ENCODE data around the gene ARF6.
"Not testable (repeated sequence)": the region's sequence is repeated elsewhere in the genome, so short reads cannot be mapped to it uniquely, and the experiment has no call there.

The ARF6 gene

DNA sequence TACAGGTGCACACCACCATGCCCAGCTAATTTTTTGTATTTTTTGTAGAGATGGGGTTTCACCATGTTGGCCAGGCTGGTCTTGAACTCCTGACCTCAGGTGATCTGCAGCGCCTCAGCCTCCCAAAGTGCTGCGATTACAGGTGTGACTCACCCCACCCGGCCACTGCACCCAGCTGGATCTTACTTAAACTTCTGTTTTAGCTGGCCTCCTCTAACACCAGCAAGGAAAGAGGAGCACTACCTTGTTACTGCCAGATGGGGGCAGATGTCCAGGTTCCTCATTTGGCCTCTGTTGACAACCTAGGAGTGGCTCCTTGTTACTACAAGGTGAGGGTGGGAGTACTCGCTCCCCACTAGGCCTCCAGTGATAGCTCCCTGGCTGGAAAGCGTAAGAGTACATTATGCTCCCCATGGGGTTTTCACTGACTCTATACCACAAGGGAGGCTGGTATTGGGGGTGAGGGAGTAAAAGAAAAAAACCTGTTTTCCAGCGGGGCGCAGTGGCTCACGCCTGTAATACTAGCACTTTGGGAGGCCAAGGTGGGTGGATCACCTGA lies 13.2 kb upstream of the ARF6 start:
- peak; percentile 41 for DNase-seq

DNA sequence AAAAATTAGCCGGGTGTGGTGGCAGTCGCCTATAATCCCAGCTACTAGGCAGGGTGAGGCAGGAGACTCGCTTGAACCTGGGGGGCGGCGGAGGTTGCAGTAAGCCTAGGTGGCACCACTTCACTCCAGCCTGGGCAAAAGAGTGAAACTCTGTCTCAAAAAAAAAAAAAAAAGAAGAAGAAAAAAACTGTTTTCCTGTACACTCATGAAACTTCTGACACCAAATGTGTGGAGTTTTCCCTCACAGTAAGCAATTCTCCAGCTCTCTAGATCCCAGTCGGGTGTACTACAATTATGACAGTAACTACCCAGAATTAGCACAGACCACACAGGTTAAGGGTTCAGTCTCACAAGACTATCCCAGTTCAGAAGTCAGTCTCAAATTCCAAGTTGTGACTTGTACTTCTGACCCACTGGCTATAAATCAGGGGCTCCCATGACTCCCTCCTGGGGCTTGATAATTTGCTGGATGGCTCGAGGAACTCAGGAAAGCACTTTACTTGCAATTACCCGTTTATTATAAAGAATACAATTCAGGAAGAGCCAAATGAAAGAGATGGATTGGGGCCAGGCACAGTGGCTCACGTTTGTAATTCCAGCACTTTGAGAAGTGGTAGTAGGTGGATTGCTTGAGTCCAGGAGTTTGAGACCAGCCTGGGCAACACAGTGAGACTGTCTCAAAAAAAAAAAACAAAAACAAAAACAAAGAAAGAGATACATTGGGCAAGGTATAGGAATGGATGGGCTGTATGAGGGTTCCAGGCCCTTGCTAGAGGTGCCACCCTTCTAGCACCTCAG lies 12.4 kb upstream of the ARF6 start:
- no peak for DNase-seq

DNA sequence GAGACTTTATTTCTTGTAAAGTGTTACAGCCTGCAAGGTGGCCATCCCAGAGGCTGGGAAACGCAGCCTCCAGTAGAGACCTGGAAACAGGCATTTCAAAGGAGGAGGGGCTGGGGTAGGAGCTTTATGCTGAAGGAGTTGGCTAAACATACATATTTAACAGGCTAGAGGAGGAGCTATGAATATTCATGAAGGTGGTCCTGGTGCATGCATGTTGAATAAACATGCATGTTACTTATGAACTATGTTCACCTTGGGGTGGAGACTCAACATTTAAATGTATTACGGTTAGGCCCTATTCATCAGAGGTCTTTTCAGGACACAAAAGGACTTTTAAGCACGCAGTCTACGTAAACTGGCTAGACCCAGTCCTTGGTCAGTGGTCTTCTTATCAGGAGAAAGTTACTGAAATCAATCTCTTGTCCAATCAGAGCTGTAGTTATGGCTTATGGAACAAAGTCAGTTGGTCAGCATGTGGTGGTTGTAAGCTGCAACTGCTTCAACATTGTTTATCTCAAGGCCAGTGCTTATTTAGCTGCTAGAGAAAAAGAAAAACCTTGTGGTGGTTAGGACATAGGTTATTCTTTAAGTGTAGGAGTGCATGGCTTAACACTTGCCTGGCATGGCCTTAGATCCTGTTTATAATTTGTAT lies 11.4 kb upstream of the ARF6 start:
- no peak for DNase-seq

DNA sequence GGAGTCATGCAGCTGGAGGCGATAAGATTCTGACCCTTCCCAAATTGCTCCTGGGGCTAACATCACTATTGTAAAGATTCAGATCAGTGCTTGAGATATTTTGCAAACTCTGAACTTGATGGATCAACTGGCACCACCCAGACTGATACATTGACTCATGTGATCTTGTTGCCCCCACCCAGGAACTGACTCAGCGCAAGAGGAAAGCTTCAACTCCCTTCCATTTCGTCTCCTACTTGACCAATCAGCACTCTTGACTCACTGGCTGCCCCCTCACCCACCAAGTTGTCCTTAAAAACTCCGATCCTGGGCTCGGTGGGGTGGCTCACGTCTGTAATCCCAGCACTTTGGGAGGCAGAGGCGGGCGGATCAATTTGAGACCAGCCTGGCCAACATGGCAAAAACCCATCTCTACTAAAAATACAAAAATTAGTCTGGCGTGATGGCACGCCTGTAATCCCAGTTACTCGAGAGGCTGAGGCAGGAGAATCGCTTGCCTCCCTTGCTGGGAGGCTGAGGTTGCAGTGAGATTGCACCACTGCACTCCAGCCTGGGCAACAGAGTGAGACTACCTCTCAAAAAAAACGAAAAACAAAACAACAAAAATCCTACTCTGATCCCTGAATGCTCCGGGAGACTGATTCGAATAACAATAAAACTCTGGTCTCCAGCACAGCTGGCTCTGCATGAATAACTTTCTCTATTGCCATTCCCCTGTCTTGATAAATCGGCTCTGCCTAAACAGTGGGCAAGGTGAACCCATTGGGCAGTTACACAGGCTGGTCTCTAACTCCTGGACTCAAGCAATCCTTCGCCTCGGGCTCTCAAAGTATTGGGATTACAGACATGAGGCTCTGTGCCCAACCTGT lies 9.8 kb upstream of the ARF6 start:
- no peak for DNase-seq

DNA sequence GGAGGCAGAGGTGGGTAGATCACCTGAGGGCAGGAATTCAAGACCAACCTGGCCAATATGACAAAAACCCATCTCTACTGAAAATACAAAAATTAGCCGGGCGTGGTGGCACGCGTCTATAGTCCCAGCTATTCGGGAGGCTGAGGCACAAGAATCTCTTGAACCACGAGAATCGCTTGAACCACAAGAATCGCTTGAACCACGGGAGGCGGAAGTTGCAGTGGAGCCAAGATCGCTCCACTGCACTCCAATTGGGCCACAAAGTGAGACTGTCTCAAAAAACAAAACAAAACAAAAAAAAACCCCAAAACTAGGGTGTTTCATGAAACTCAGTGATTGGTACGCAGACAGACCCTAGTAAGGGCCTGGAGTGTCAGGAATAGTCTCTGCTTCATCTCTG lies 6.4 kb upstream of the ARF6 start:
- DNase-seq: no peak

DNA sequence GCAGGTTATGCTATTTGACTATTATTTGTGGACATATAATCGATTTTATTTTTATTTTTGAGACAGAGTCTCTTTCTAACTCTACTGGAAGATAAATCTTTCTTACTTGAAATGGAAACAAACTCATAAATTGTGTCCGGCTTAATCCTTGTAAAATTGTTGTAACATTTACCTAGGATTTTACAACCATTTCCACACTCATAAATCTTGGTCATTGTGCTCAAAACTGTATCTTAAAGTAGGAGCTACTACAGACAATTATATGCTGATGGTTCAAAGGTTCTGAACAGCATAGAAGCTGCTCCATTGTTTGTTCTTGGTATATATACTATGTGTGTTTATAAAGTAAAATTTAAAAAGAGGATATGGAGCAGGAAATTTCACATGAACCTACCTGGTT lies 4.6 kb upstream of the ARF6 start:
- no peak for DNase-seq

DNA sequence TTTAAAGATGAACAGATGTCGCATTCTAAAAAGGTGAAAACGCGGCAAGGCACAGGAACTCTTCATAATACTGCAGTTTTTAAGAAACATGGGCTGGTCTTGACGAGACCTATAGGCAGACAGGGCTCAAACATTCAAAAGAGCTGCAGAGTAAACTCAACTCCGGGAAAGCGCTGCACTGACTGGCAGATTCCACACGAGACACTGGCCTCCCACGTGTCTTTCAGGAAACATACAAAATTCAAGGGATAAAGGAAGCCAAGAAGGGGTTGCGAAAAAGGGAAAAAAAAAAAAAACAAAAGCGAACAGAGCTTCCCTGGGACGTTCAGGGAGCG lies 614 bp upstream of the ARF6 start:
- no peak for DNase-seq

DNA sequence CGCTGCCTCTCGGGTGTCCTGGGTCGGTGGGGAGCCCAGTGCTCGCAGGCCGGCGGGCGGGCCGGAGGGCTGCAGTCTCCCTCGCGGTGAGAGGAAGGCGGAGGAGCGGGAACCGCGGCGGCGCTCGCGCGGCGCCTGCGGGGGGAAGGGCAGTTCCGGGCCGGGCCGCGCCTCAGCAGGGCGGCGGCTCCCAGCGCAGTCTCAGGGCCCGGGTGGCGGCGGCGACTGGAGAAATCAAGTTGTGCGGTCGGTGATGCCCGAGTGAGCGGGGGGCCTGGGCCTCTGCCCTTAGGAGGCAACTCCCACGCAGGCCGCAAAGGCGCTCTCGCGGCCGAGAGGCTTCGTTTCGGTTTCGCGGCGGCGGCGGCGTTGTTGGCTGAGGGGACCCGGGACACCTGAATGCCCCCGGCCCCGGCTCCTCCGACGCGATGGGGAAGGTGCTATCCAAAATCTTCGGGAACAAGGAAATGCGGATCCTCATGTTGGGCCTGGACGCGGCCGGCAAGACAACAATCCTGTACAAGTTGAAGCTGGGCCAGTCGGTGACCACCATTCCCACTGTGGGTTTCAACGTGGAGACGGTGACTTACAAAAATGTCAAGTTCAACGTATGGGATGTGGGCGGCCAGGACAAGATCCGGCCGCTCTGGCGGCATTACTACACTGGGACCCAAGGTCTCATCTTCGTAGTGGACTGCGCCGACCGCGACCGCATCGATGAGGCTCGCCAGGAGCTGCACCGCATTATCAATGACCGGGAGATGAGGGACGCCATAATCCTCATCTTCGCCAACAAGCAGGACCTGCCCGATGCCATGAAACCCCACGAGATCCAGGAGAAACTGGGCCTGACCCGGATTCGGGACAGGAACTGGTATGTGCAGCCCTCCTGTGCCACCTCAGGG lies 679 bp downstream of the ARF6 start:
- DNase-seq: peak; percentile 65

DNA sequence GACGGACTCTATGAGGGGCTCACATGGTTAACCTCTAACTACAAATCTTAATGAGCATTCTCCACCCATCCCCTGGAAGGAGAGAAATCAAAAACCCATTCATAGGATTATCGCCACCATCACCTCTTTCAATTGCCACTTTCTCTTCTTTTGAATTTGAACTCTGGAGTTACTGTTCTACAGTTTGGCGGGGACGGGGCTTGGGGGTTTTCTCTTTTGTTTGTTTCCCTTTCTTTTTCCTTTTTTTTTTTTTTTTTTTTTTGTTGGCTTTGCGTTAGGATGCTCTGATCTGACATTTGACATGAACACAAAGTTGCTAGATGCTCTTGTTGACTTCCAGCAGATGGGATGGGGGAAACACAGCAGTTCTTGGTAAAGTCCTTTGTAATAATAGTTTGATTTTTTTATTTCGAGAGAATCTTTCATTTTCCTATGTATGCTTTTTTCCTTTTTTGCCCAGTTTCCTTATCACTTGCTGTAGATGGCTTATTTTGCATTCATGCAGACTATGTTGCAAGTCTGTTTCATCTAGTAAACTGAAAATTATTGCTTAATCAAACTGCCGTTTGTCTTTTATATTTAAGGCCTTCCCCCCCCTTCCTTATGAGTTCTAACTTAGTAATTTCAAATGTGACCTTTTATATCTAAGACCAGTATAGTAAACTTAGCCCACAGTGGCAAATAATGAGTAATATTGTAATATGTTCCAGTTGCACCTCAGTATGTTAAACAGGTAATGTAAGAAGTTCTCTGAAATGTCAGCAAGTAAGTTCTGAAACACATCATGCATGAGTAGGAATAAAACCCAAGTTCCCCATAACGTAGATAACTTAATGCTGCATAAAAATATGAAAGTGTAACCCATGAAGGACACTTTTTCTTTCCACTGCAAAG lies 1.6 kb downstream of the ARF6 start:
- not testable (repeated sequence) for DNase-seq

DNA sequence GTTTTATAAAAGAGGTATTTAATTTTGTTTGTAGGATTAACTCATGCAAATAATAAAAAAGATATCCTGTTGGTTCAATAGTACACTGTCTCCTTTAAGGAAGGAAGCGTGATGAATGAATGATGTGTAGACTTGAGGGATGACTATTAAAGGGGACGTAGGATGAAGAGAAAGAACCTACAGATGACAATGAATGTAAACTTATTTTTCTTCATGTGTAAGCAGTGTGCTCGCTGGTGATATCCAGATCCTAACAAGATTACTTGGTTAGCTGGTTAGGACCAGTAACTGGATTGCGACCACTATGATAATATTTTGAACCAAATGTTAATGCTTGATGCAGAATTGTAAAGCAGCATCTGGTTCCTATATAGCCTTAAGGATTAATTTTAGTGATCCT lies 2.6 kb downstream of the ARF6 start:
- no peak for DNase-seq

DNA sequence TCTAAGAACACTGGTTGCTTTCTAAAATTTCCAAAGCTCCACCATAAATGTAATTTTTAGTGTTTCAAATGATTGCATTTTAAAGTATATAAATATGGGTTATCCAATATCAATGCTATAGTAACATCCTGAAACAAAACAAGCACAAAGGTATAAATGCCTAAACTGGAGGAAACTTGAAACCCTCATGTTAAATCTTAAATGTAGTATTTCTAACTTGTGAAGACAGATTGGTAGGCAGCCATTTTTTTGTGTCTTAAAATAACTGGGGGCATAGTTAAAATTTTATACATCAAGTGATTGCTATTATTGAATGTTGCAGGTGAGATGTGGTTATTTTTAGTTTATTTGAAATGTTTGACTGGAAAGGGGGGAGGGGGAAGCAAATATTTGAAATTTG lies 3.4 kb downstream of the ARF6 start:
- DNase-seq: not testable (repeated sequence)

DNA sequence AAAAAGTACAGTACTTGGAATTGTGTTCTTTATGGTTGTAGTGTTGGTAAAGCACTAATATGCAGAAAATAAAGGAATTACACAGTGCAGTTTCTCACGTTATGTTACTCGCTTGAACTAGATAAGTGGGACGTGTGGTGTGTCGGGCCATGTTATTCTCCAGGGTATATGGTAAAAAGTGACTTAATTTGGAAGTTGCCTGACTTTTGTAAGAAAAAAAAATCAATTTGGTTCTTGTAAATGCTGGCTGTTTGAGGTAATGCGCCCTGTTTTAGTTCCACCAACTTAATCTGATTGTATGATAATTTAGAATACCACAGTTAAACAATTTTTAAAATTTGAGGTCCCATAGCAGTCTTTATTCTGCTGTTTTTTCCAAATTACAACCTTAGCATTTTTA lies 4.1 kb downstream of the ARF6 start:
- no peak for DNase-seq

DNA sequence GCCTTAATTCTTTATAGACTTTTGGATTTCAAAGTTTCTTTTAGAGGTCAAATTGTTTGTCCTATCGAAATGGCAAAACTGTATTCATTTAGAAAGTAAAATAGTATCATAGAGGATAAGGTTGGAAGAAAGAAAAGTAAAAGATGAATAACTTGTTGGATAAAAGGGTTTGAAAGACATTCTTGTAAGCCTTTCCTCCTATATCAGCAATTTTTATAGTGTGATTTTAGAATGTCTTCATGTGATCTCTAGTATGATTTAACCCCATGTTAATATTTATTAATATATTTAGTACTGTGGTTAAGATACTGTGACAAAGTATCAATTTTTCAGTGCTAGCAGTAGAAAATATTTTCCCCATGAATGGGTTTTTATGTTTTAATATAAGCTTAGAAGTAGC lies 4.5 kb downstream of the ARF6 start:
- DNase-seq: no peak

DNA sequence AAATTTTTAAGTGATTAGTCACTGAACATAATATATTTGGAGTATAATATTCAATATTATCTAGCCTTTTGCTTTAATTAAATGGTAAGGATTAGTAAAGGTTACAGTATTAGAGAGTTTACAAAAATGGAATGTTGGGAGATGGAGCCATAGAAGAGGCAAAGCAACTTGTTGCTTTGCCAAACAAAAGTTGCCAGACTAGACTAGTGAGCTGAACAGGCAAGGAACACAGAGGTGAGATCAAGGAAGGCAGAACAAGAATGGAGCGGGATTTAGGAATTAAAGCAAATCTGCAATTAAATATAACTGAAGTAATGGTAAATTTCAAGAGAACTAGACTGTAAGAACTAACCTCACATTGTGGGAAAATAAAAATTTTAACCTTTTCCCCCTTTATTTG lies 5.1 kb downstream of the ARF6 start:
- DNase-seq: no peak

DNA sequence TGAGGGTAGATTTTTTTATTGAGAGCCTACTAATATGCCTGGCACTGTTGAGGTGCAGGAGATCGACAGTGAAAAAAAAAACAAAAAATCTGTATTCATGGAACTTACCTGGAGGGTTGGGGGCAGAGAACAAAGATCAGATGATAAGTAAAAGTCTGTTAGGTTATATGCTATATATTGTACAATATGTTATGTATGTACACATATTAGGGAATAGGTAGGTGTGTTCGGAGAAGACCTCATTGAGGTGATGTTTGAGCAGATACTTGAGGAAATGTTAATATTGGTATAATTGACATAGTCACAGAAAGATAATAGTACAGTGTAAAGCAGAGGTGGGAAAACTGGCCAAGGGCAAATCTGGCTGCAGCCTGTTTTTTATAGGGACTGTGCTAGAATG lies 5.6 kb downstream of the ARF6 start:
- no peak for DNase-seq

DNA sequence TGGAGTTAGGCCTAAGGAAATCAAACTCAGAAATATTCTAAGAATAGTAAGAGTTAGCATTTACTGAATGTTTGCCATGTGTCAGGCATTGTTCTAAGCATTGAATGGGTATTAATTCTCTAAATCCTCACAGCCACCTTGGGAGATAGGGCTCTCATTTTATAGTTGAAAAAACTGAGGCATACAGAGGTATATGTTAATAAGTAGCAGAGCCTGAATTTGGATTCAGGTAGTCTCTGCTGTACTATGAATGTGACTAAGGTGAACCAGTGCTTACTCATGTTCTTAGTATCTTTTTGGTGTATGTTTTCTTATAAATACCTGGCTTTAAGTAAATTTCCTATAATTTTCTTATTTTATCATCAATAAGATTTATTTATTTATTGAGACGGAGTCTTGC lies 8.1 kb downstream of the ARF6 start:
- DNase-seq: no peak

DNA sequence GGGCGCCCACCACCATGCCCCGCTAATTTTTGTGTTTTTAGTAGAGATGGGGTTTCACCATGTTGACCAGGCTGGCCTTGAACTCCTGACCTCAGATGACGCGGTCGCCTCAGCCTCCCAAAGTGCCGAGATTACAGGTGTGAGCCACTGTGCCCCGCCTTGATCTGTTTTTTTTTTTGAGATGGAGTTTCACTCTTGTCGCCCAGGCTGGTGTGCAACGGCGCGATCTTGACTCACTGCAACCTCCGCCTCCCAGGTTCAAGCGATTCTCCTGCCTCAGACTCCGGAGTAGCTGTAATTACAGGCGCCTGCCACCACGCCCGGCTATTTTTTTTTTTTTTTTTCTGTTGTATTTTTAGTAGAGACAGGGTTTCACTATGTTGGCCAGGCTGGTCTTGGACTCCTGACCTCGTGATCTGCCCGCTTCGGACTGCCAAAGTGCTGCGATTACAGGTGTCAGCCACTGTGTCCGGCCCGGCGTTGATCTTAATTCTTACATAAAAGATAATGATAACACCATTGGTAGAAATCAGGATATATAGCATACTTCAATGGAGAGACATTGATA lies 9.9 kb downstream of the ARF6 start:
- not testable (repeated sequence) for DNase-seq

DNA sequence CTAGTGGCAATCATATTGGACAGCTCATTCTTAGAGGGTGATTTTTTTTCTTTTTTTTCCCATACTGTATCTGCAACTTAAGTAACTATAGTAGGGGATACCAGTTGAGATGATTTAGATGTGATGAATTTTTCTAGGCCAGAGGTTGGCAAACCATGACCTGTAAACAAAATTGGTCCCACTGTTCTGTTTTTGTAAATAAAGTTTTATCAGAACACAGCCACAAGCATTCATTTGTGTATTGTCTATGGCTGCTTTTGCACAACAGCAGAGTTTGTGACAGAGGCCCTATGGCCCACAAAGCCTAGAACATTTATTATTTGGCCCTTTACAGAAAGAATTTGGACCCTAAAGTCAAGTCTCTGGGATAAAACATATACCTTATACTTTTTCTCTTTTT lies 11.4 kb downstream of the ARF6 start:
- DNase-seq: no peak

DNA sequence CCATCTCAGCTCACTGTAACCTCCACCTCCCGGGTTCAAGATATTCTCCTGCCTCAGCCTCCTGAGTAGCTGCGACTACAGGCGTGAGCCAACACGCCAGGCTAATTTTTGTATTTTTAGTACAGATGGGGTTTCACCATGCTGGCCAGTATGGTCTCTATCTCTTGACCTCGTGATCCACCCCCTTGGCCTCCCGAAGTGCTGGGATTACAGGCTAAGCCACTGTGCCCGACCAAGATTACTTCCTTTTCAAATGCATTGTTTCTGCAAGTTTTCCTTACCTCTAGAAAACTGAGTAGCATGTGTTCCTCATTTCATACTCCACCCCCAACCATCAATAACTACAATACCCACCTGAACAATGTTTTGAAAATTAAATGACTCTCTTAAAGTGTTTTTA lies 13.1 kb downstream of the ARF6 start:
- DNase-seq: no peak

DNA sequence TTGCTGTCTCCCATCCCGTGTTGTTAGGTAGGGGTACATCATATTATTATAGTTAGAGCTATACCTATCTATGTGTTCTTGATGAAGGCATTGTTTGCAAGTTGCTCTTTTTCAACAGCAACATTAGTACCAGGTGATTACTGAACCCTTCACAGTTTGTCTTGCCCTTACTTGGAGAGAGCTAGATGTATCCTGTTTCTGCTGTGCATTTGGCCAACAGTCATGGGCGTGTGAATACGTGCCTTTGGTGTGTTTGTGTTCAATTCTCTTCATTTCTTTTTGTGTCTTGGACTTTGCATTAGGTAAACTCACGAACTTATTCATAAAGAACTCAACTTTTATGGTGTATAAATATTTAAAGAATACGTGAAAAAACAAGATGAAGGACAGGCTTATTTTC lies 14.3 kb downstream of the ARF6 start:
- no peak for DNase-seq

DNA sequence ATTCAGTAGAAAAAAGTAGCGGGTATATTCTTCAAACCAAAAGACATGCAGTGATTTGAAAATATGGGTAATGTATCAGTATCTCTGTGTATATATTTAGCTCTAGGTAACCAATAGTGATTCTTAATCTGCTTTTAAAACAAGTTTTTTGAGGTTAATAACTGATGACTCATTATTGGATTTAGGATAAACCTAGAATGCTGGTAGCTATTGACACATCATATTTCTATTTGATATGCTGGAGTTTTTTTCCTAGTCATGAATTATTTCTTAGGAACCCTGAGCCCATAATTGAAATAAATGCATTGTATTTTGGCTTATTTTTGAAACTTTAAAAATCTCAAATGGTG lies 15.5 kb downstream of the ARF6 start:
- DNase-seq: no peak
